HG02623 (cell line): Measurements from ENCODE around the gene GALNTL6.
"Not testable (repeated sequence)": the region's sequence is repeated elsewhere in the genome, so short reads cannot be mapped to it uniquely, and the experiment has no call there.

Experiments used
- ATAC-seq: cut with Tn5 transposase; IDR thresholded peaks from one replicate; pipeline ENCODE4 v1.9.1; 2021; ENCODE audit warnings: moderate library complexity; ENCODE audit not compliant: unreplicated experiment

The GALNTL6 gene

DNA sequence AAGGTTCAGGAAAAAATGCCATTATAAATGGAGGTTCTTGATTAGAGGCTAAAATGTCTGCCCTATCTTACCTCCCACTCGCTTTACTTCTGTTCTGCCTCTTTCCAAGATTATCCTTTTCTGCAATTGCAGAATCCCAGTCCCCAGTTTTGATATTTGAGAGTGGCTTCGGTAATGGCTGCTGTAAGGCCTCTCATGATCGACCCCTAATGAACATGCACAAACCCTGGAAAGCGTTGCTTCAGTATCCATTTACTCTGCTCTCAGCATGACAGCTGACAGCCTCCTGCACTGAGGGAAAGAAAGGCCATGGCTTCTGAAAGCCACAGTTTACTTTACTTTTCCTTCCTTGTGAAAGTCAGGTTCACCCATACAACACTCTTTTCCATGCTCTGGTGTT lies 1030.0 kb downstream of the GALNTL6 start:
- no peak for ATAC-seq

GRCh38 chr4:172844556-172844955 lies 1031.4 kb downstream of the GALNTL6 start:
- no peak for ATAC-seq

DNA sequence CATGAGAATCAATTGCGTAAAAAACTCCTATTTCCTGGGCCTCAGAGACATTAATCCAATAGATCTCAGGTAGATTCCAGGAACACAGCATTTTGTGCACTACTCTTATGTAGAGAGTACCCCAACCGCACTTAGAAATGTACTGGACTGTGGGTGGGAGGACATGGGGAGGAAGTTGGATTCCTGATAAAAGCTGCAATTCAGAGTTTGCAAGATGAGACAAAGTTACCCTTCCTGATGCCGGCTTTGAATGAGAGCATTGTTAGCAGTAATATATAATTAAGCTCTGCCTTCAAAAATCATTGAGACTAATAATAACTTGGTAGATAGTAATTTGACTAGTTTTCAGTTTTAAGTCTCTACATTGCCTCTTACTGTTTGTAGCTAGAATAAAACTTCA lies 1032.1 kb downstream of the GALNTL6 start:
- no peak for ATAC-seq

DNA sequence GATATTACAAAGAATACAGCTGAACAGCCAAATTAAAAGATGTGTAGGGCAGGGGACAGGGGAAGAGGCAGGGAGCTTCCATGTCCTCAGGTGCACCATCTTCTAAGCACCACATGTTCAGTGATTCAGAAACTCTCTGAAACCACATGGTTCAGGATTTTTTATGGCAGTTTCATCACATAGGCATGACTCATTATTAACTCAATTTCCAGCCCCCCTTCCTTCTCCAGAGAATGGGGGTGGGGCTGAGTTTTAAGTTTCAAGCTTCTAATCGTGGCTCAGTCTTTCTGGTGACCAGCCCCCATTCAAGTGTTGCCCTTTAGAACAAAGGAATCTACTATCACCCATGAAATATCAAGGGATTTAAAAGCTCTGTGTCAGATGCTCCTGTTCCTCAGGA lies 1037.6 kb downstream of the GALNTL6 start:
- no peak for ATAC-seq

DNA sequence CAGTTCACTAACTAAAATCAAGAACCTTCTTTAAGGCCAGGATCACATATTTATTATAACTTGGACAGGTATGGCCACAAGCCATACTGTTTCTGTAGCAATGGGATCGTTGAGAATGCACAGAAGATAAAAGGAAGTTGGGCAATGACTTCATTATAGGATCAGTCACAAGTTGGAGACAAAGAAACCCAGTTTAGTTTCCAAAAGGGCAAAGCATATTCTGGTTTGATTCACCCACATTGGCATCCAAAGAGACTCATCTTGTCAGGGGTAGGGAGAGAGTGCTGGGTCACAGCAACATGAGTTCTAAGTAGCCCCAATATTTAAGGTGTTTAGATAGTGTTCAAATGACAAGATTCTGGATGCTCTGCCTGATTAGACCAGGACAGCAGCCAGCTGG lies 1038.3 kb downstream of the GALNTL6 start:
- ATAC-seq, result no peak

- no peak for ATAC-seq
Observed at GRCh38 chr4:172857026-172857425, 1043.8 kb downstream of the GALNTL6 start.

DNA sequence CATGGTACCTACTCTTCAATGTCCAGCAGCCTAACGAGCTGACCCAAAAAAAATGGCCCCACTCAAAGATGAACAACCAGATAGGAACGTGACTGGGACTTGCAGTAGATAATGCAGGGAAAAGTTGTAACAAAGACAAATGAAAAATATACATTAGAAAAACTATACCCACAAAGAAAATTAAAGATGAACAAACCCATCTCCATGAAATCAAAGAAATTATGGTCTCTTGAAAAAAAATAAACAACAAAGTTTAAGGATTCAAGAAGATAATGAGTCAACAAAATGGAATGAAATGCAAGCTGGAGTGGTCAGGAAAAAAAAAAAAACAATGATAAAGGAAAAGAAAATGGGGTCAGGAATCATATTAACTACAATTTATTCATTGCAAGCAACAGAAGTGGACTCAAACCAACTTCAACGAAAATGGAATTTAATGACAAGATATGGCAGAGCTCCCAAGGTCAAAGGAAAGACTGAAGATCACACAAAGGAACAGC lies 1045.6 kb downstream of the GALNTL6 start:
- ATAC-seq, result no peak

GRCh38 chr4:172865103-172865502 lies 1051.9 kb downstream of the GALNTL6 start:
- ATAC-seq, result no peak

GRCh38 chr4:172865531-172866127 lies 1052.4 kb downstream of the GALNTL6 start:
- ATAC-seq, result no peak

- no peak for ATAC-seq
Observed at GRCh38 chr4:172866421-172866820, 1053.2 kb downstream of the GALNTL6 start.

DNA sequence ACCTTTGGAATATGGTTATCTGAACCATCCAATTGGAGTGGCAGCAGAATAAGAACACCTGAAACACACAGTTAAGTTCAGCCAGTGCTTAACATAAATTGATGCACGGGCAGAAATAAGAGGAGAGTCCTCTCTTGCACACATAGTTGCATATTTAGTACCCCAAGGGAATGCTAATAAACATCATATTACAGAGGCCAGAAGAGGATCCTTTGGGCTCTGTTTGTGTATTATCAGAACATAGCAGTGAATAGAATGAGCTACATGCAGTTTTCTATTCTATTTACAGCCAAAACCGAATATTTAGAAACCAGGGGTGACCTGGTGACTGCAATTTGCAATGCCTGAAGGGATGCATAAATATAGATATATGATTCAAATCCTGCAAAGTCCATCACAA lies 1054.6 kb downstream of the GALNTL6 start:
- no peak for ATAC-seq

- ATAC-seq, result no peak
Observed at GRCh38 chr4:172868271-172868670, 1055.1 kb downstream of the GALNTL6 start.

DNA sequence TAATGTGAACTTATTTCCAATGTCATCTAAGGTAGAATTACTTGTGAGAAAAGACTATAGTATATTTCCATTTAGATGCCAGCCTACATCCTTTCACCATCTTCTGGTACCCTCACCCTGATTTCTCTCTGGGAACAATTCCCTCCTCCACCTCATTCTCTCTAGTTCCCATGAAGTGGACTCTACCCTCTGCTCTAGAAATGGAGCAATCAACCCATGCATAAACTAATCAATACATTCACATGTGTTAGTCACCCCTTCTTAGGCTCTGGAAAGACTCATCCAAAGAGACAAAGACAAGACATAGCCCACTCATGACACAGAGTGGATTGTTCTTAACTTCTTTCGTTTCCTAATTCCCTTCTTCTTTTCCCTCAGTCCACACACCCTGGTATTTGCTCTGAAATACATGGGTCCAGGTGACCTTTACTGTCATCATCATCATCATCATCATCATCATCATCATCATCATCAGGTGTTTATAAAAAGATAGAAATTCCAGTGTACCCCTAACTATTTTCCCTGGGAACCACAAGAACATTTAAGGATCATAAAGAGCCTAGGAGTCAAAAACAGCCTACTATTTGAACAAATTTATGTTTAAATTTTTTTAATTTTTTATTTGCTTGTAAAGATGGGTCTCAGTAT lies 1056.5 kb downstream of the GALNTL6 start:
- ATAC-seq, result no peak

GRCh38 chr4:172871381-172871780 lies 1058.2 kb downstream of the GALNTL6 start:
- ATAC-seq, result no peak

DNA sequence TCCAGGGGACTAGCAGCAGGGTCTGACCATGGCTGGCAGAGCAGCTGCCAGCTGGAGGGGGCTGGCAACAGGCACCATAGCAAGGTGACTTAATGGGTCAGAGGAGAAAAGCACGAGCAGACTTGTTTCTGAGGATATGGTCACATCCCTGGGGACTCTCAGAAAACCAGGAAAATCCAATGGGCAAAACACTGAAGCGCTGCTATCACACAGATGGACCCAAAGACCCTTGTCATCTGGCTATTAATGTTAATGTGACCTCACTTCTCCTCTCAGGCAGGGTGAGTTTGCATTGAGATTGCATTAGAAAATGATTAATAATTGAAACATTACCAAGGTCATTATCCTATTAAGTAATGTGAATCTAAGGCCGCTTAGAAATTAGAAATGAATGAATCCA lies 1061.7 kb downstream of the GALNTL6 start:
- no peak for ATAC-seq

- ATAC-seq, result no peak
Observed at GRCh38 chr4:172876394-172876793, 1063.2 kb downstream of the GALNTL6 start.

DNA sequence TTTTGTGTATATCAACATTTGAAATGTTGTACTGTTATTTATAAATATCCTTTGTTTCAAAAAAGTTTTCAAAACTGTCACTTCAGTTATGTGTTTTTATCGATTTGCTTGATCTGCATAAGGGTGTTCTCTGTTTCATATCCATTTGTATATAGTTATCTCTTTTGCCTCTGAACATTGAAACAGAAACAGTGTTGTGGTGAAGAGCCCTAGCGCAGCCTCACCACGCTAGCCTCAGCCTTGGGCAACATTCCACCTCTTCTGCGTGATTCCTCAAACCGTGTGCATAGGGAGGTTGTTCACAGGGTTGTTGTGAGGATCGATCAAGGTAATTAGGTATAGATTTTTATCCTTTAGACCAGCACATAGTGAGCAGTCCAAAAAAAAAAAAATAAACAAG lies 1068.4 kb downstream of the GALNTL6 start:
- ATAC-seq, result no peak

DNA sequence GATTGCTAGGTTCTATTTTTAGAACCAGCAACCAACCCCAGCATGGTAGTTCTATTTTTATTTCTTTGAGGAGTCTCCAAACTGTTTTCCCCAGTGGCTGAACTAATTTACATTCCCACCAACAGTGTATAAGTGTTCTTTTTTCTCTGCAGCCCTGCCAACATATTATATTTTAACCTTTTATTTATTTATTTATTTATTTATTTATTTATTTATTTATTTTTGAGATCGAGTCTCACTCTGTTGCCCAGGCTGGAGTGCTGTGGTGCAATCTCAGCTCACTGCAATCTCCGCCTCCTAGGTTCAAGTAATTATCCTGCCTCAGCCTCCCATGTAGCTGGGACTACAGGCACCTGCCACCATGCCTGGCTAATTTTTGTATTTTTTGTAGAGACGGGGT lies 1074.2 kb downstream of the GALNTL6 start:
- ATAC-seq, result not testable (repeated sequence)

DNA sequence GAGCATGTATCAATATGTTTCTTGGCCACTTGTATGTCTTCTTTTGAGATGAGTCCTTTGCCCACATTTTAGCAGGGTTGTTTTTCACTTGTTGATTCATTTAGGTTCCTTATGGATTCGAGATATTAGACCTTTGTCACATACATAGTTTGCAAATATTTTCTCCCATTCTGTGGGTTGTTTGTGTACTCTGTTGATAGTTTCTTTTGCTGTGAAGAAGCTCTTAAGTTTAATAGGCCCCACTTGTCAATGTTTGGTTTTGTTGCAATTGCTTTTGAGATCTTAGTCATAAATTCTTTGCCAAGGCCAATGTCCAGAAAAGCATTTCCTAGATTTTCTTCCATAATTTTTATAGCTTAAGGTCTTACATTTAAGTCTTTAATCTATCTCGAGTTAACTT lies 1074.8 kb downstream of the GALNTL6 start:
- no peak for ATAC-seq

DNA sequence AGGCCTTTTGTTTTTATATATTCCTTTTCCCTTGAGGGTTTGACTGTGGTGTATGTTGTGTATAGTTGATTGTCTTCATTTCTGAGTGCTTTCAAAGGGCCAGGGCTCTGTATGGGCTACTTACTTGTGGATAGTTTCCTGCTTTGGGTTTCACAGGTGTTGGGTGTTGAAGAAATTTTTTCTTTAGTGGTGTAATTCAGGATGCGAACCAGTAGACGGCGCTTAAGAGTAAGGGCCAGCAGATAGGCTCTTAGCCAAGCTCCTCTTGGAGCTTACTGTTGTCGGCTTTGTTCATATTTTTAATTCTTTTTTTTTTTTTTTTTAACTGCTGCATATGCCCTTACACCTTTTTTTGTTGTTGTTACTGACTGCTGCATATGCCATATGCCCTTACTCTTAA lies 1079.1 kb downstream of the GALNTL6 start:
- ATAC-seq, result peak; percentile 83

DNA sequence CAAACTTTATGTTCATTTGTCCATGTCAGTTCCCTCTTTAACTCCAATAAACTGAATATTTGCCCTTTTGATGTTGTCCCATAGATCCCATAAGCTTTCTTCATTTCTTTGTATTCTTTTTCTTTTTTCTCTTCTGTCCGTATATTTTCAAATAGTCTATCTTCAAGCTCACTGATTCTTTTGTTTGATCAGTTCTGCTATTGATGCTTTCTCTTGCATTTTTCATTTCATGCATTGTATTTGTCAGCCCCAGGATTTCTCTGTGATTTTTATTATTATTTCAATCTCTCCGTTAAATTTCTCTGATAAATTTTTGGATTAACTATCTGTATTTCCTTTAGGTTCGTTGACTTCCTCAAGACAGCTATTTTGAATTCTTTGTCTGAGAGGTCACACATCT lies 1082.5 kb downstream of the GALNTL6 start:
- no peak for ATAC-seq

DNA sequence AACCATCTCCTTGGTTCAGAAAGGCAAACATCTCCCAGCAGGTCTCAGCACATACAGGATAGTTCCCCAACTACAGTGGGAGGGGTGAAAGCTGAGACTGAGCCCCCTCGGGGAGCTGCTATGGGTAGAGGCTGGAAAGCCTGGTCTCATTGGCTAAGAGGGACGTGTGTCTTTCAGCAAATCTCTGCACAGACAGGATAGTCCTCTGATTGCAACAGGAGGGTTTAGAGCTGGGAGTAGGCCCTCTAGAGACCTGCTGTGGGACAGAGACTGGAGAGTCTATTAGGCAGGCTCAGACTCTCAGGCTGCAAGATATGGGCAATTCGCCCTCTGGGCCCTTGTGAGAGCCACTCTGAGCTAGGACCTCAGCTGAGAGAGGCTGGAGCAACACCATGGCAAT lies 1083.8 kb downstream of the GALNTL6 start:
- ATAC-seq, result no peak

- ATAC-seq, result no peak
Observed at GRCh38 chr4:172898715-172899114, 1085.5 kb downstream of the GALNTL6 start.
